ENCODE measurements around the gene CREB3L2.

DNA sequence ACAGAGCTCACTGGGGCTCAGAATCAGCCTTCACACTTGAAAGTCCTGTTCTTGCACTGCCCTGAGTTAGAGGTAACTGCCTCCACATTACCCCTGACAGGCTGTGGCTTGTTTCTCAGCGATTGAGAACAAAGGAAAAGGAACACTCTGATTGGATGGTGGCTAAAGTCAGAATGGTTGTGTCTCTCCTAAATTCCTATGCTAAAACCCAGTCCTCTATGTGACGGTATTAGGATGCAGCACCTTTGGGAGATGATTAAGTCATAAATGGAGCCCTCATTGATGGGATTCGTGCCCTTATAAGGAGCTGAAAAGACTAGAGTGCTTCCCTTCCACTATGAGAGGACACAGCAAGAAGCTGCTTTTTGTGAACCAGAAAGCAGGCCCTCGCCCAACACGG is 116.2 kb downstream of the CREB3L2 start:
- TF ChIP-seq POLR2A (IDR thresholded peaks at IDR 0.05), result no peak
- no peak for TF ChIP-seq EP300 (IDR thresholded peaks at IDR 0.05)
- TF ChIP-seq, protein P1, sequence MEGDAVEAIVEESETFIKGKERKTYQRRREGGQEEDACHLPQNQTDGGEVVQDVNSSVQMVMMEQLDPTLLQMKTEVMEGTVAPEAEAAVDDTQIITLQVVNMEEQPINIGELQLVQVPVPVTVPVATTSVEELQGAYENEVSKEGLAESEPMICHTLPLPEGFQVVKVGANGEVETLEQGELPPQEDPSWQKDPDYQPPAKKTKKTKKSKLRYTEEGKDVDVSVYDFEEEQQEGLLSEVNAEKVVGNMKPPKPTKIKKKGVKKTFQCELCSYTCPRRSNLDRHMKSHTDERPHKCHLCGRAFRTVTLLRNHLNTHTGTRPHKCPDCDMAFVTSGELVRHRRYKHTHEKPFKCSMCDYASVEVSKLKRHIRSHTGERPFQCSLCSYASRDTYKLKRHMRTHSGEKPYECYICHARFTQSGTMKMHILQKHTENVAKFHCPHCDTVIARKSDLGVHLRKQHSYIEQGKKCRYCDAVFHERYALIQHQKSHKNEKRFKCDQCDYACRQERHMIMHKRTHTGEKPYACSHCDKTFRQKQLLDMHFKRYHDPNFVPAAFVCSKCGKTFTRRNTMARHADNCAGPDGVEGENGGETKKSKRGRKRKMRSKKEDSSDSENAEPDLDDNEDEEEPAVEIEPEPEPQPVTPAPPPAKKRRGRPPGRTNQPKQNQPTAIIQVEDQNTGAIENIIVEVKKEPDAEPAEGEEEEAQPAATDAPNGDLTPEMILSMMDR (IDR thresholded peaks at IDR 0.05), result no peak

Data from ovary (tissue), 3 donors.